Measurements from ENCODE around the gene DCLRE1A.
"Not testable (repeated sequence)": the region's sequence is repeated elsewhere in the genome, so short reads cannot be mapped to it uniquely, and the experiment has no call there.

DCLRE1A gene

DNA sequence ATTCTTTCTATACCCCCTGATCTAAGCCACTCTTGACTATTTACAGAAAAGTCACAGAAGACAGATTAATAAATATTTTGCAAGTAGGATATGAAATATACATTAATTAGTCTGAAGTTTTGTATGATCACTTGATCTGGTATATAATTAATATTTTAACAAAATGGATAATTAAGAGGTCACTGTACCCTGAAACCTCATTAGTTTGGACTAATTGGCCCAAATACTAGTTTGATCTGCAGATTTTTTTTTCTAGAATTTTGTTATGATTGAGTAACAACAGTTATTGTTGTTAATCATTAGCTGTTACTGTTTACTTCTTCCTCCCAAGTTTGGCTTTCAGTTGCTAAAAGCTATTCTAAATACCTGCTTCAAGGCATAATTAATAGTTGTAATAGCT is 3.3 kb upstream of the DCLRE1A start:
- no peak for DNase-seq

DNA sequence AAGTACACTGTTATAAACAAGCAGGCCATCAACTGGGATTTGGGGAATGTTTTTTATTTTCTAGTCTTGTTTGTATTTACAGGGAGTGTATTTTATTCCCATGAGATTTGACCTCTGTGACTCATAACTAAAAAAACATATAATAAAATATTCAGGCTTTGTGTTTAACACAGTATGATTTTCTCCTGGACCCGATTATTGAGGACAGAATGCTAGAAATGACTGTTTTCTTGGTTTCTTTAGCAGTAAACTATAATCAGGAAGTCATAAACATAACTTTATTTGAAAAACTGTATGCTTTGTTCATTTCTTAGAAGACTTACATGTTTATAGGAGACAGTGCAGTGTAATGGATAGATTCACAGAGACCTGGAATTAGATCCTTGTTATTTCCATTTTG is 2.7 kb upstream of the DCLRE1A start:
- DNase-seq, result no peak

DNA sequence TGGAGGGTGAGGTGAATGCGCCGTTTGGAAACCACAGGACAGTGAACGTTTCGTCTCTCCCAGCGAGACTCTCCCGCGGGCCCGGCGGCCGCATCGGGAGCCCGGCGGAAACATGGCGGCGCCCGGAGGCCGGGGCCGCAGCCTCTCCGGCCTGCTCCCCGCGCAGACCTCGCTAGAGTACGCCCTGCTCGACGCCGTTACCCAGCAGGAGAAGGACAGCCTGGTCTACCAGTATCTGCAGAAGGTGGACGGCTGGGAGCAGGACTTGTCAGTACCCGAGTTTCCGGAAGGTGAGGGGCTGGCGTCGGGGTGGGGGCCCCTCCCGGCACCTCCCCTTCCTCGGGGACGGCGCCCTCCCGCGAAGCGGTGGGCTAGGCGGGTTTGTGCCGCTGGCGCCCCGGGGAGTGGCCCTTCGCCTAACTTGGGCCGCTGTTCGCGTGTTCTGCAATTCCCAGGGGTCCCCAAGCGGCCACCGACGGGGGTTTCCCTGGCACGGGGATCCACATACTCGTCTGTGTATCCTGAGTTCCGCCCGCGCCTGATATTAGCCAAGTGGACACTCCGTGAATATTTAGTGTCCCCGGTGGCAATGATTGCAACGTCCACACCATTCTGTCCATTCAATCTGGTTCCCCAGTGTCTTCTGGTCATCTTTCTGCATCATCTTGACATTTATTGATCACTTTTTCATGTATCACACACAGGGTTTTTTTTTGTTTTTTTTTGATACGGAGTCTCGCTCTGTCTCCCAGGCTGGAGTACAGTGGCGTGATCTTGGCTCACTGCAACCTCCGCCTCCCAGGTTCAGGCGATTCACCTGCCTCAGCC is 1.1 kb upstream of the DCLRE1A start:
- no peak for DNase-seq

DNA sequence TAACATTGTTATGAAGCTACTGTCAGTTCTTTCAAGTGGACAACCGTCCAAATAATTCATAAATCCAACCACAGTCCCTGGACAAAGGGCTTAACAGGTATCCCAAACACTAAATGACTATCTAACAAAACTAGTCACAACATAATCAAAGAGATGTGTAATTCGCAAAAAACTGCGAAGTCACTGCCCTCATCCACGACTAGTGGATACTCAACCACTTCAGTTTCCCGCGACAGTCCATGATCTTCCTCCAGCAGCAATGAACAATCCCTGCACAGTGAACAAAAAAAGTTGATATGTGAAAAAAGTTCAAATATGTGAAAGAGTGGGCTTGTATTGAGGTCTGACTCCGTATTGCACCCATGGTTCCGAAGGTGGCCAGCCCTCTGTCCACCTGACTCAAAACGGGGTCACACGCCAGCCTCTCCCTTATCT is 287 bp downstream of the DCLRE1A start:
- no peak for DNase-seq

DNA sequence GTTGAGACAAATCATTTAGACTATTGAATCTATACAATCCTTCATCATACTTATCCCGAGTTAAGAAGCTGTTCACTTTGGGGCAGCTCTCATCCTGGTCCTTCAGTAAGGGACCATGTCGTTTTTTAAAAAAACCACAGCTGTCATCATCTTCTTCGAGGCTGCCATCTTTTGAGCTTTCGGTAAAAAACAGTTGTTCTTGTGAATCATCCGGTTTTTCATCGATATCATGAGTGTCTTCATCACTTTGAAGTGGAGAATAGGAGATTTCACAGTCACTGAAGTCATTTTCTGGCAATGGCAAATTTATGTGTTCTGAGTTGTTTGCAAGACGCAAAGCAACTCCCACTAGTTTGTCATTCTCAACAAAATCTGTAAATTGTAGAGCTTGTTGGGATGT is 3.9 kb downstream of the DCLRE1A start:
- no peak for DNase-seq

DNA sequence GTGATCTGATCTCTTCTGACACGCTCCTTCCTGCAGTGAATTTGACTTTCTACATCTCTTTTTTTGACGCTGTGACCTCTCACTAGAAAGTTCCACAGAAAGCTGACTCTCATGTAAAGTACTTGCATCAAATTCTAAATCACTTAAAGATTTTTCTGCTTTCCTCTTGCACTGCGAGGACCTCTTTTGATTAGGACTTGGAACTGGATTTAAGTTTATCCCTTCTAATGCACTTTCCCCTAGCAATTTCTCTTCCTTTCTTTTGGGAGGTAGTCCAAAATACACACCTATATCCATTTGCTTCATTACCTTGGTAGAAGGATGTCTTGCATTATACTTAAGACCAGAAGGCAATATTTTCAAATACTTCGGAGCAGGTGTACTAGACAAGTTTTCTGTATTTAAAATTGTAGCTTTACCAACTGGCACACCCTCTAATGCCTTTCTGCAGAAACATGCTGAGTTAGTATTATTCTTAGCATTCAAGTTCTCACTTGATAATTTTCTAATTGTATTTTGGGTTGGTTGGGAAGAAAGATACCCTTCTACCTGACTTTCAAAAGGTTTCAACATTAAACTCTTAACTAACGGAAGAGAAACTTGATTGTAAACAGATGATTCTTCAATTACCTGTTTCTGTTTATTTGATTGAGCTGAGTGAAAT is 4.6 kb downstream of the DCLRE1A start:
- DNase-seq, result no peak

DNA sequence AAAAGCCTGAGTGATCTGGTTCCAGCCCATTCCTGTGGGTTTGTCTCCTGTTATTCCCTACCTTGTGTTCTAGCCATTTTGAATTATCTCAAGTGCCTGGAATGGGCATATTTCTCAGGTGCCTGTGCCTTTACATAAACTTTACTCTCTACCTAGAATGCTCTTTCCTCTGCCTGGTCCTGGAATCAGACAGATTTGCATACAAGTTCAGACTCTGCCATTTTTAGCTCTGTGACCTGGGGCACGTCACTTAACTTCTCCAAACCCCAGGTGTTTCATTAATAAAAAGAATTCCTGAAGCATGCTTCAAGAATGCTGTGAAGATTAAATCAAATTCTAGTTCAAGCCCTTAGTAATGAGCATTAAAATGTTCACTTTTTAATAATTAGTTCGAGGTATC is 7.8 kb downstream of the DCLRE1A start:
- no peak for DNase-seq

DNA sequence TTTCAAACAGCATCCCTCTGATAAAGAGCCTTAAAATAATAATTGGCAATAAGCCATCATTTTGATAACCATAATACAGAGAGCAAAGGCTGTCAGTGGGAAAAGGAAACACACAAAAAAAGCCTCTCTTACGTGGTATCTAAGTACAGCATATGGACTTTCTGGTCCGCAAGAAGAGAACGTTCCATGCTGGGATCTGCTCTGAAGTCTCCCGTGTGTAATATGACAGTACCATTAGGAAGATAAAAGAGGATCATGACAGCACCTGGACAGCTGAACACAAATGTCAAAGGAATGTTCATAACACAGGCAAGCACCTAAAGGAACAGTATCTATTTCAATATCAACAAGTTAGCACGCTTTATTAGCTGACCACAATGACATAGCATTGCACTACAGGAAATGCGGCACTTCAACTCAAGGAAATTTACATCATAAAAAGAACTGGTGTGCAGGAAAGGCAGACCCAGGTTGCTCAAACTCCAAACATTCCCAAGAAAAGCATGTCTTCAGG is 9.9 kb downstream of the DCLRE1A start:
- DNase-seq, result no peak

DNA sequence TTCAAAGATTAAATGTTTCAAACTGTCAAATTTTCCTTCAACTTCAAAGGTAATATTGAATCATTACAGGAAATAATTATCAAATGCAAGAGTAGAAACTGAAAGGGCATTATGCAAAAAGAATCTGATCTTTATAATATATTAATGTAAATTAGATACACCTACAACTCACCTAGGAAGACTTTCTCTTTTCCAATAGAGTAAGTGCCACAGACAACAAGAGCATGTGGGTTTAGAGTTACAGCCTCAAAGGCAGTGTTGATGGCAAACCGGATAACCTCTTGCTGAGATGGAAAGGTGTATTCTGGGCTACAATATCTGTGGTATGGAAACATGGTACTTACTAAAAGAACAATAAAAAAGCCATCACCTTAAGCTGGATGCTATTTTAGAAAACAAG is 11.7 kb downstream of the DCLRE1A start:
- DNase-seq, result no peak

DNA sequence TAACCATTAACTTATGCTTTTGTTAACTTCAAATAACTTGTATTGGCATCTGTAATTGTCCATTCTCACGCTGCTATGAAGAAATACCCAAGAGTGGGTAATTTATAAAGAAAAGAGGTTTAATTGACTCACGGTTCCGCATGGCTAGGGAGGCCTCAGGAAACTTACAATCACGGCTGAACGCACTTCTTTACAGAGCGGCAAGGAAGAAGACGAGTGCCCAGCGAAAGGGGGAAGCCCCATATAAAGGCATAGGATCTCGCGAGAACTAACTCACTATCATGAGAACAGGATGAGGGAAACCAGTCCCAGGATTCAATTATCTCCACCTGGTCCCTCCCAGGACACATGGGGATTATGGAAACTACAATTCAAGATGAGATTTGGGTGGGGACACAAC is 25.3 kb downstream of the DCLRE1A start:
- DNase-seq, result not testable (repeated sequence)

DNA sequence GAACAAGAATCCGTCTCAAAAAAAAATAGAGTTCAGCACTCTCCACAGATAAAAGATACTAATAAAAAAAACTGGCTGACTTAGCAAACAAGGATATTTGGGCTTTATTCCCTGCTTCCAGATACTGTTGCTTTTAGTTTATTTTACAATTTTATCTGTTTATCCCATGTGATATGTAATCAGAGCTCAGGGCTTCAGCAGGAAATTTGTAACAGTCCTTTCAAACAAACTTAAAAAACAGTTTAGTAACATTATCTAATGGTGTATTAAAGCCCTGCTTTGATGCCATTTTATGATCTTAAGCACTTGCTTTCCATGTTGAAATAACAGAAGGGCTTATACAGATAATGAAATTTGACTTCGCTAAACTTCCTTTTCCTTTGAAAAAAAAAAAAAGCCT is 28.1 kb downstream of the DCLRE1A start:
- DNase-seq, result no peak

DNA sequence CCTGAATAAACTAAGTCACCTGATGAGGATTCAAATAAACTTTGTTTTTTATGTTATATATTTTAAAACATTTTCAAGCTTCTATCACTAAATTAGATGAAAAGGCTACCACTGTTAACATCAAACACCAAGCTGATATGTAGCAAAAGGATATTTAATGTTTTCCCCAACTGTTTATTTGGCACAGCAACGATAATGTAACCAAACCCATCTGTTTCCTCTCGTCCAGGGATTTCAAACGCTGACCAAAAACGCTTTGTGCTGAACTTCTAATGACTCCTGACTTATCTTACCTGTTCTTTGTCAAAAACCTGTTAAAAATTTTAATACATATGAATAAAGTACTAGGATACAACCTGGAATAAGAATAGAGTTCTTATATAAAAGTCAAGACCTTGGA is 30.5 kb downstream of the DCLRE1A start:
- no peak for DNase-seq

DNA sequence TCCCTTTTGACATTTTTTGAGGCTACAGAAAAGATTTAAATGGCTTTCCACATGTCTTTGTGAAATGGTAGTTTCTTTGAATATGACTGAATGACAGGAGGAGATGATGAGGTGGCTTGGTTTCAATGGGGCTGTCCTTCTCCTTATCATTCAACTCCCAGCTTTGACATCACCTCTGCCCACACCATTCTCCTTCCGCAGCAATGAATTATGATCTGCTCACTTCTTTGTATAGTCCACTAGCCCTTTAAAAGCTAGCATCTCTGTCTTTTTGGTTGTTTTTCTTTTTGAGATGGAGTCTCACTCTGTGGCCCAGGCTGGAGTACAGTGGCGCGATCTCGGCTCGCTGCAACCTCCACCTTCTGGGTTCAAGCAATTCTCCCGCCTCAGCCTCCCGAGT is 31.7 kb downstream of the DCLRE1A start:
- no peak for DNase-seq

DNA sequence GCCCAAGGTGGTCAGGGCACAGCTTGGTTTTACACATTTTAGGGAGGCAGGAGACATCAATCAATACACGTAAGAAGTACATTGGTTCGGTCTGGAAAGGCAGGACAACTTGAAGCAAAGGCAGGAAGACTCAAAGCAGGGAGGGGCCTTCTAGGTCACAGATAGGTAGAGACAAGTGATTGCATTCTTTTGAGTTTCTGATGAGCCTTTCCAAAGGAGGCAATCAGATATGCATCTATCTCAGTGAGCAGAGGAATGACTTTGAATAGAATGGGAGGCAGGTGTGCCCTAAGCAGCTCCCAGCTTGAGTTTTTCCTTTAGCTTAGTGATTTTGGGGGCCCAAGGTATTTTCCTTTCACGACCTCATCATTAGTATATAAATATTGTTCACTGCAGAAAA is 32.6 kb downstream of the DCLRE1A start:
- not testable (repeated sequence) for DNase-seq

DNA sequence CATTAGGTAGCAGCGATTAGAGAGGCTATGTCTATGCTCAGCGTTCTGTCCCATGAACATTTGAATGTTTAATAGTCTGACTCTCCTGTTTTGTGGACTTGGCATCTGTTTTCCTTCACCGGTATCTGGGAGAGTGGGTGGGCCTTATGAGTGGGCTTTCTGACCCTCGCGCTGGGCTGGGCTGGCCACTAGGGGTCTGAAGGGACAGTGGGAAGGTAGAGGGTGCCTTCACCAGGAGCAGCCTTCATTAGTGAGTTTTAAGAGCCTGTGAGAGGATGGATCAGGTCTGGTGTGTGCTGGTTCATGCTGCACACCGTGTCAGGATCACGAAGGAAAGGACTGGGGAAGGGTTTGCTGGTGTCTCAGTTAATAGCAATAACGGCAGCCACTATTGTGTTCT is 33.4 kb downstream of the DCLRE1A start:
- no peak for DNase-seq

DNA sequence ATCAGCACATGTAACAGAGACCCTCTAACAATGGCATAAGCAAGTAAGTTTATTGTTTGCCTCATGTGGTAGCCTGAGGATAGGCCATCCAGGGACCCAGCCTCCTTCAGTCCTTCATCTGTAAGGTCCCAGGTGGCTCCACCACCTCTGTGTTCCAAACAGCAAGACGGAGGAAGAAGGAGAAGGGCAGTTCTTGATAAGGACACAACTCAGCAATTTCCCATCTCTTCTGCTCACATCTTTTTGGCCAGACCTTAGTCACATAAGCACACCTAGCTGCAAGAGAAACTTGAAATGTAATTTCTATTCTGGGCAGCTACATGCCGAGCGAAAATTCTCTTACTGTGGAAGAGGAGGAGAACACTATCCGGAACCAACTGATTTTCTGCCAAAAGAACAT is 33.9 kb downstream of the DCLRE1A start:
- DNase-seq, result no peak

DNA sequence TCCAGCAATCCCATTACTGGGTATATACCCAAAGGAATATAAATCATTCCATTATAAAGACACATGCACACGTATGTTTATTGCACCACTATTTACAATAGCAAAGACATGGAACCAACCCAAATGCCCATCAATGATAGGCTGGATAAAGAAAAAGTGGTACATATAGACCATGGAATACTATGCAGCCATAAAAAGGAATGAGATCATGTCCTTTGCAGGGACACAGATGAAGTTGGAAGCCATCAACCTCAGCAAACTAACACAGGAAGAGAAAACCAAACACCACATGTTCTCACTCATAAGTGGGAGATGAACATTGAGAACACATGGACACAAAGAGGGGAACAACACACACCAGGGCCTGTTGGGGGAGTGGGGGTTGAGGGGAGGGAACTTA is 39.2 kb downstream of the DCLRE1A start:
- not testable (repeated sequence) for DNase-seq

DNA sequence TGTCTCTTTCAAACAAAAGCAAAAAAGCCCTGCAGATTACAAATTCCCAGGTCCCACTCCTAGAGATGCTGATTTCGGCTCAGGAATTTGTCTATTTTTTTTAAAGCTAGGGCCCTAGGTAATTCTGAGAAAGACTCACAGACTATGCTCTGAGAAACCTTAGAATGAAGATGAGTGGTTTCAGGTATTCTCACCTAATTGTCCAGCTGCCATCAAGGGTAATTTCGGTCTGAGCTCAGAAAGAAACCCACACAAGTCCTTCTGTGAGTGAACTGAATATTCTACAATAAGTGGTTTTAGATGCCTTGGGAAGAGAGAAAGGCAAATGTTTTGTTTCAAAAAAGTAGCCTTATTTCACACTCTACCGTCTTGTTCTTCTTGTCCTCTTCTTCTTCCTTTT is 45.7 kb downstream of the DCLRE1A start:
- no peak for DNase-seq

DNA sequence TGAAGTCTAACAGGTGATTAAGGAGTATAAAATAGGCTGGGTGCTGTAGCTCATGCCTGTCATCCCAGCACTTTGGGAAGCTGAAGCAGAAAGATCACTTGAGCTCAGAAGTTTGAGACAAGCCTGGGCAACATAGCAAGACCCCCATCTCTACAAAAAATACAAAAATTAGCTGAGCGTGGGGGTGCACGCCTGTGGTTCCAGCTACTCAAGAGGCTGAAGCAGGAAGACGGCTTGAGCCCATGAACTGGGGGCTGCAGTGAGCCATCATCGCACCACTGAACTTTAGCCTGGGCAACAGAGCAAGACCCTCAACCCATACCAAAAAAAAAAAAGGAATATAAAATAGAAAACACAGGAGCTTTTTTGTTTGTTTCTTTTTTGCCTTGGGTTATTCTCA is 47.4 kb downstream of the DCLRE1A start:
- no peak for DNase-seq

DNA sequence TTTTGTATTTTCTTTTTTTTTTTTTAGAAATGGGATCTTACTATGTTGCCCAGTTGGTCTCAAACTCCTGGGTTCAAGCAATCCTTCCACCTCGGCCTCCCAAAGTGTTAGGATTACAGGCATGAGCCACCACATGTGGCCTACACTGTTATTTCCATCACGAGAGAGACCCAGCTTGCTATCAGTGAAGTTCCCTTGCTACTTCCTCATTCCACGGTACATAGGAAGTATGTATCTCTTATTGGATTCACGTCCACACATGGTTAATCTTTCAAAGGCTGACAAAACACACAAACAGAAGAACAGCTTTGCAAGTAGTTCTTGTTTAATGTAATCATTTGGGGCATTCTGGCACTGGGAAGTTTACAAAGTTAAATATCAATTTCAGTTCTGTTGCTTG is 50.9 kb downstream of the DCLRE1A start:
- DNase-seq, result no peak

DNA sequence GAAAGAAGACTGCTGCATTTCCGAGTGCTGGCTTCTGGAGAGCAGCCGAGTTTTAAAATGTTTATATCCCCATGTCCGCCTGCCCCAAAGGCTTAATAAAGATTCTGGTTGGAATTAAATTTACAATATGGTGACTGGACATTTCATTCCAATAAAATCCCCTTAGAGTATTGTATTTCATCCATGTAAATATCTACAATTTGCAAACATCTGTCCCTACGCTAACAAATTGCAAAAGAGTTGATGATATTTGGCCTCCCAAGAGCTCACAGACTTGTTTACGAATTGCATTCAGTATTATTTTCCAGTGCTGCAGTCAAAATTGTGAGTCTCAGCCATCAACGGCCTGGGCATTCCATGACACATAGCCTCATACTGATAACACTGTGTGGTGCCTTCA is 52.3 kb downstream of the DCLRE1A start:
- no peak for DNase-seq

DNA sequence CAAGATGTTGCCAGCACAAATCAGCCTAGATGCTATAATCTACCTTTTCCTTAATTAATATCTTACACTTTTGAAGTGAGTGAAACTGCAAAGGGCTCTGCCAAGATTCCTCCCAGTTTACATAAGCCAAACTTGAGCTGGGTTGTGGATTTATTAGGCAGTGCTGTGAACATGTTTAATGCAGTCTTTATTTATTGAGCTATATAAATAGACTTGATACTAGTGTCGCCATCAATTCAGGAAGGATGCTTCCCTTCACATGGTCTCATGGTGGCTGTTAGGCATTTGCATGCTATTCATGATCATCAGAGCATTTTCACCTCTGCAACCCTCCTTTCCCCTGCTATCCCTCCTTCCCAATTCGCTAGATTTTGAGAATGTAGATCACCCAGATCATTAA is 62.2 kb downstream of the DCLRE1A start:
- no peak for DNase-seq

DNA sequence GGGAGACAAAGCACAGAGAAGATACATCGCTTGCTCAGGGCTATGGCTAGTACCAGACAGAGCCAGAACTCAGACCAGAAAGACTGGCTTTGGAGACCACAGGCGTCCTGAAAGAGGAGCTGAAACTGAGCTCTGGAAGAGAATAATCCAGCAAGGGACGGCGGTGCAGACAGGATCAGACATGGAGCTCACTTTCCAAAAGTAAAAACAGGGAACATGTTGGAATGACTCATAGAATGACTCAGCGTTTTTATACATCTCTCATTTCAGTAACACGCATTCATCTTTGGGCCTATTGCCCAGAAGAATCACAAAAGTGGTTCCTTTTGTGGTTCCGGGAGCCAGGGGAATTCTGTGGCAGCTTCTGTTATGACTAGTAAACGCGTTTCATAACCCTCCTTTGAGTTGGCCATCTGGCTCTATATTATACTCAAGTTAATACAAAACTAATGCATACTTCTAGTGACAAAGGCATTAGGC is 65.2 kb downstream of the DCLRE1A start:
- peak; percentile 65 for DNase-seq
